HG02610 (cell line): ENCODE data around the gene TMEM170A.
"Not testable (repeated sequence)": the region's sequence is repeated elsewhere in the genome, so short reads cannot be mapped to it uniquely, and the experiment has no call there.

Source experiments
- ATAC-seq: cut with Tn5 transposase; IDR thresholded peaks from one replicate; pipeline ENCODE4 v1.9.1; 2021; ENCODE audit warnings: mild to moderate bottlenecking, moderate library complexity; ENCODE audit not compliant: unreplicated experiment

TMEM170A gene

GRCh38 chr16:75456971-75457370 lies 7.5 kb downstream of the TMEM170A start:
- ATAC-seq: no peak

- ATAC-seq: not testable (repeated sequence)
Measured at GRCh38 chr16:75456486-75456885, 8.0 kb downstream of the TMEM170A start.

- no peak for ATAC-seq
Measured at GRCh38 chr16:75455677-75456076, 8.8 kb downstream of the TMEM170A start.

- ATAC-seq: no peak
Measured at GRCh38 chr16:75452464-75453190, 11.9 kb downstream of the TMEM170A start.

GRCh38 chr16:75446416-75446815 lies 18.1 kb downstream of the TMEM170A start:
- ATAC-seq: no peak

GRCh38 chr16:75445298-75445697 lies 19.2 kb downstream of the TMEM170A start:
- ATAC-seq: no peak

- no peak for ATAC-seq
Measured at GRCh38 chr16:75443298-75443697, 21.2 kb downstream of the TMEM170A start.

GRCh38 chr16:75433732-75434413 lies 30.6 kb downstream of the TMEM170A start:
- ATAC-seq: peak; percentile 79

- ATAC-seq: peak; percentile 91
Measured at GRCh38 chr16:75432828-75433731, 31.4 kb downstream of the TMEM170A start, which contains the start of gene CFDP1. Gene CFDP1 (minus strand): TSS chr16:75433503. CDS start chr16:75433352, 151 bp downstream.

- ATAC-seq: no peak
Measured at GRCh38 chr16:75429621-75430403, 34.7 kb downstream of the TMEM170A start.

- not testable (repeated sequence) for ATAC-seq
Measured at GRCh38 chr16:75426524-75426923, 38.0 kb downstream of the TMEM170A start.

- not testable (repeated sequence) for ATAC-seq
Measured at GRCh38 chr16:75424105-75424762, 40.3 kb downstream of the TMEM170A start.

- no peak for ATAC-seq
Measured at GRCh38 chr16:75423723-75424104, 40.8 kb downstream of the TMEM170A start.

GRCh38 chr16:75421820-75422126 lies 42.7 kb downstream of the TMEM170A start:
- no peak for ATAC-seq

- peak; percentile 91 for ATAC-seq
Measured at GRCh38 chr16:75420987-75421819, 43.3 kb downstream of the TMEM170A start.

GRCh38 chr16:75416904-75417565 lies 47.5 kb downstream of the TMEM170A start:
- no peak for ATAC-seq

- ATAC-seq: no peak
Measured at GRCh38 chr16:75415169-75415905, 49.2 kb downstream of the TMEM170A start.

GRCh38 chr16:75413951-75414350 lies 50.5 kb downstream of the TMEM170A start:
- ATAC-seq: no peak
